Tibial artery (tissue), 4 donors: ENCODE data around the gene BCR.
"Not testable (repeated sequence)": the region's sequence is repeated elsewhere in the genome, so short reads cannot be mapped to it uniquely, and the experiment has no call there.

Source experiments
- DNase-seq, 2 donors: peaks; one replicate each; pipeline ENCODE4 v3.0.0-alpha.2; 2019
- H3K27ac ChIP-seq, 2 donors: fragments of 200-600 bp; sonication (generic) in 1 of 2; 1 replicate in 1 of 2; 2 replicates in 1 of 2; pipeline ENCODE4 v1.5.1; 2018 to 2019; ENCODE audit warnings: mild to moderate bottlenecking in 1 of 2
- H3K27me3 ChIP-seq, 2 donors: fragments of 200-600 bp; sonication (generic) in 1 of 2; one replicate each; pipeline versions ENCODE4 v1.5.1 to v1.6.0; 2016 to 2019
- H3K36me3 ChIP-seq, 3 donors: fragments of 200-600 bp; sonication (generic) in 2 of 3; one replicate each; pipeline ENCODE4 v1.5.1; 2016 to 2019; ENCODE audit warnings: mild to moderate bottlenecking in 2 of 3
- H3K4me1 ChIP-seq, 4 donors: fragments of 200-600 bp; sonication (generic) in 2 of 4; 1 replicate in 3 of 4; 2 replicates in 1 of 4; pipeline ENCODE4 v1.5.1; 2016 to 2019
- H3K4me3 ChIP-seq, 2 donors: fragments of 200-600 bp; sonication (generic) in 1 of 2; 1 replicate in 1 of 2; 2 replicates in 1 of 2; pipeline ENCODE4 v1.5.1; 2018 to 2019; ENCODE audit warnings: mild to moderate bottlenecking in 2 of 2
- H3K9me3 ChIP-seq, 3 donors: fragments of 200-600 bp; sonication (generic) in 1 of 3; one replicate each; pipeline ENCODE4 v1.5.1; 2016 to 2019
- CTCF ChIP-seq, 2 experiments: fragments of 200-600 bp in 1 of 2; fragments of 450-650 bp in 1 of 2; IDR thresholded peaks; one replicate each; pipeline ENCODE4 v1.5.1; 2017 to 2019; ENCODE audit warnings: antibody characterized with exemption in 2 of 2, mild to moderate bottlenecking in 1 of 2, moderate library complexity in 1 of 2
- intact Hi-C: fragments of 100-400 bp; cut with DNase I; formaldehyde crosslinking; loops from one replicate; pipeline ENCODE4 v1.15.0; 2023; ENCODE audit warnings: low total_unique reads

BCR gene

GRCh38 chr22:23361676-23362075 lies 181.4 kb downstream of the BCR start:
- no peaks in the 10 kb centered on the region for H3K9me3 ChIP-seq
- intact Hi-C loops = no loop called here
- no peaks in the 10 kb centered on the region for H3K4me1 ChIP-seq
- no peaks in the 10 kb centered on the region for H3K36me3 ChIP-seq
- H3K4me3 ChIP-seq = no peak overlapping the region
- no peak for DNase-seq
- H3K27ac ChIP-seq = no peak overlapping the region
- no peaks in the 10 kb centered on the region for H3K27me3 ChIP-seq
- no peak for TF ChIP-seq CTCF (IDR thresholded peaks at IDR 0.05)

GRCh38 chr22:23363683-23364082 lies 183.4 kb downstream of the BCR start:
- Histone ChIP-seq H3K4me3 (no peak overlapping the region), H3K4me1 (no peaks in the 10 kb centered on the region), H3K27me3 (peaks cover 0 to 6% of the 10 kb centered on the region in 2 donors), H3K36me3 (no peaks in the 10 kb centered on the region), H3K9me3 (no peaks in the 10 kb centered on the region), H3K27ac (no peak overlapping the region)
- DNase-seq = no peak
- no peak for TF ChIP-seq CTCF (IDR thresholded peaks at IDR 0.05)
- intact Hi-C loops = no loop called here

- Histone ChIP-seq H3K36me3 (no peaks in the 10 kb centered on the region), H3K4me3 (no peak overlapping the region), H3K4me1 (no peaks in the 10 kb centered on the region), H3K27ac (no peak overlapping the region), H3K27me3 (peaks cover 0 to 6% of the 10 kb centered on the region in 2 donors), H3K9me3 (no peaks in the 10 kb centered on the region)
- TF ChIP-seq CTCF (IDR thresholded peaks at IDR 0.05) = no peak
- DNase-seq = no peak
- intact Hi-C loops = no loop called here
Observed at GRCh38 chr22:23364389-23364788, 184.1 kb downstream of the BCR start.

GRCh38 chr22:23365524-23365923 lies 185.2 kb downstream of the BCR start:
- Histone ChIP-seq H3K9me3 (no peaks in the 10 kb centered on the region), H3K4me1 (no peaks in the 10 kb centered on the region), H3K36me3 (no peaks in the 10 kb centered on the region), H3K27ac (no peak overlapping the region), H3K4me3 (no peak overlapping the region), H3K27me3 (peaks cover 0 to 6% of the 10 kb centered on the region in 2 donors)
- intact Hi-C loops = no loop called here
- no peak for TF ChIP-seq CTCF (IDR thresholded peaks at IDR 0.05)
- no peak for DNase-seq

GRCh38 chr22:23365961-23366360 lies 185.7 kb downstream of the BCR start:
- intact Hi-C loops = no loop called here
- Histone ChIP-seq H3K4me1 (no peaks in the 10 kb centered on the region), H3K36me3 (no peaks in the 10 kb centered on the region), H3K4me3 (no peak overlapping the region), H3K9me3 (no peaks in the 10 kb centered on the region), H3K27ac (no peak overlapping the region), H3K27me3 (peaks cover 0 to 6% of the 10 kb centered on the region in 2 donors)
- DNase-seq = no peak
- TF ChIP-seq CTCF (IDR thresholded peaks at IDR 0.05) = no peak

GRCh38 chr22:23367196-23367595 lies 186.9 kb downstream of the BCR start:
- H3K4me1 ChIP-seq, H3K36me3 ChIP-seq, H3K9me3 ChIP-seq, H3K27ac ChIP-seq, H3K4me3 ChIP-seq, DNase-seq, intact Hi-C loops: not testable (repeated sequence)
- peaks cover 0 to 12% of the 10 kb centered on the region in 2 donors for H3K27me3 ChIP-seq
